Vagina (tissue), 2 donors: Measurements from ENCODE around the gene EPB41L3.

ENCODE experiments used
- POLR2A ChIP-seq, 2 donors: fragments of 450-650 bp; IDR thresholded peaks; one replicate each; pipeline ENCODE4 v1.6.1; 2017; ENCODE audit warnings: antibody characterized with exemption in 2 of 2, mild to moderate bottlenecking in 2 of 2, moderate library complexity in 2 of 2
- POLR2AphosphoS5 ChIP-seq, 2 donors: sonication (generic); formaldehyde crosslinking; IDR thresholded peaks; one replicate each; pipeline ENCODE4 v1.9.0; 2017; ENCODE audit warnings: antibody characterized with exemption in 2 of 2, mild to moderate bottlenecking in 2 of 2, low read depth in 1 of 2; ENCODE audit not compliant: insufficient read depth in 1 of 2
- TF ChIP-seq, protein P1 (sequence below), 3 experiments: fragments of 450-650 bp in 2 of 3; fragments of 200-600 bp in 1 of 3; sonication (generic) in 1 of 3; IDR thresholded peaks; one replicate each; pipeline ENCODE4 v1.5.1; 2017 to 2019; ENCODE audit warnings: antibody characterized with exemption in 3 of 3, mild to moderate bottlenecking in 2 of 3, moderate library complexity in 2 of 3

- TF ChIP-seq POLR2A (IDR thresholded peaks at IDR 0.05): no peak
- TF ChIP-seq, protein P1, sequence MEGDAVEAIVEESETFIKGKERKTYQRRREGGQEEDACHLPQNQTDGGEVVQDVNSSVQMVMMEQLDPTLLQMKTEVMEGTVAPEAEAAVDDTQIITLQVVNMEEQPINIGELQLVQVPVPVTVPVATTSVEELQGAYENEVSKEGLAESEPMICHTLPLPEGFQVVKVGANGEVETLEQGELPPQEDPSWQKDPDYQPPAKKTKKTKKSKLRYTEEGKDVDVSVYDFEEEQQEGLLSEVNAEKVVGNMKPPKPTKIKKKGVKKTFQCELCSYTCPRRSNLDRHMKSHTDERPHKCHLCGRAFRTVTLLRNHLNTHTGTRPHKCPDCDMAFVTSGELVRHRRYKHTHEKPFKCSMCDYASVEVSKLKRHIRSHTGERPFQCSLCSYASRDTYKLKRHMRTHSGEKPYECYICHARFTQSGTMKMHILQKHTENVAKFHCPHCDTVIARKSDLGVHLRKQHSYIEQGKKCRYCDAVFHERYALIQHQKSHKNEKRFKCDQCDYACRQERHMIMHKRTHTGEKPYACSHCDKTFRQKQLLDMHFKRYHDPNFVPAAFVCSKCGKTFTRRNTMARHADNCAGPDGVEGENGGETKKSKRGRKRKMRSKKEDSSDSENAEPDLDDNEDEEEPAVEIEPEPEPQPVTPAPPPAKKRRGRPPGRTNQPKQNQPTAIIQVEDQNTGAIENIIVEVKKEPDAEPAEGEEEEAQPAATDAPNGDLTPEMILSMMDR (IDR thresholded peaks at IDR 0.05): no peak
- no peak for TF ChIP-seq POLR2AphosphoS5 (IDR thresholded peaks at IDR 0.05; ENCODE audit: insufficient read depth in 1 of 2, low read depth in 1 of 2)
Observed at GRCh38 chr18:5452943-5453443, 90.8 kb downstream of the EPB41L3 start.
